NCI-H524 treated with DMSO at 0.1 percent for 48 hours (cell line): Measurements from ENCODE around the gene SOX13.

Experiments used
- DNase-seq: peaks from one replicate; lab custom pipeline; 2025; lab: John Stamatoyannopoulos, UW

SOX13 gene

DNA sequence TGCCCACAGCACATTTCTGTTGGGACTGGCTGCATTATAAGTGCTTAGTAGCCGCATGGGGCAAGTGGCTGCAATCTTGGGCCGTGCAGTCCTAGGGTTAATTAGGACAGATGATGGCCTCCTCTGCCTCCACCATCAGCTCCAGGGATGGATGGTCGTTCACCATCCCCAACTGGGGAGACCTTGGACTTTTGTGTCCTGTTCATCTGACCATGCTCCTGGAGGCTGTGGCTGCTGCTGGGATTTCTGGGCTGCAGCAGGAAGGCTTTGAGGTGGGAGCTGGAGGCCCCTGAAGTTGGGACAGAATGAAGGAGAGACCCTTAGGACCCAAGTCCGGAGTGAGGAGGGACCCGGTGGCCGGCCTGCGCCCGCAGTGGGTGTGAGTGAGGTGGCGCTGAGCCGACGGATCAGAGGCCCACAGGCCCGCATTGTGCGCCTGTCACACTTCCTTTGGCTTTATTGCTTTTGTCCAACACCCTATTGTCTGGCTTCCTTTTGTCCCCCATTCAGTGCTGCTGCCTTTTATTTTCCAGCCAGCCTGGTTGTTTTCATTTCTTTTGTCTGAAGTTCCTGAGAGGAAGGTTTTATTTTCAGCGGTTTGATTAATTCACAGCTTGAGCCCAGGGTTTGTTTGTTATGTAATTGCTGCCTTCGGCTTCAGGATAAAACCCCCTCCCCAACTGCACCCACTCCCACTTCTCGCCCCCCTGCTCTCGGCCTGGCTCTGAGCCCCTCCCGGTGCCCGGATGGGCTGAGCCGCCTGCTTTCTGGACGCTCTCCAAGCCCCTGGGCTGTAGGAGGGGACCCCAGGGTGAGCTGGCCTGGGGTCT is 35.6 kb downstream of the SOX13 start:
- no peak for DNase-seq

DNA sequence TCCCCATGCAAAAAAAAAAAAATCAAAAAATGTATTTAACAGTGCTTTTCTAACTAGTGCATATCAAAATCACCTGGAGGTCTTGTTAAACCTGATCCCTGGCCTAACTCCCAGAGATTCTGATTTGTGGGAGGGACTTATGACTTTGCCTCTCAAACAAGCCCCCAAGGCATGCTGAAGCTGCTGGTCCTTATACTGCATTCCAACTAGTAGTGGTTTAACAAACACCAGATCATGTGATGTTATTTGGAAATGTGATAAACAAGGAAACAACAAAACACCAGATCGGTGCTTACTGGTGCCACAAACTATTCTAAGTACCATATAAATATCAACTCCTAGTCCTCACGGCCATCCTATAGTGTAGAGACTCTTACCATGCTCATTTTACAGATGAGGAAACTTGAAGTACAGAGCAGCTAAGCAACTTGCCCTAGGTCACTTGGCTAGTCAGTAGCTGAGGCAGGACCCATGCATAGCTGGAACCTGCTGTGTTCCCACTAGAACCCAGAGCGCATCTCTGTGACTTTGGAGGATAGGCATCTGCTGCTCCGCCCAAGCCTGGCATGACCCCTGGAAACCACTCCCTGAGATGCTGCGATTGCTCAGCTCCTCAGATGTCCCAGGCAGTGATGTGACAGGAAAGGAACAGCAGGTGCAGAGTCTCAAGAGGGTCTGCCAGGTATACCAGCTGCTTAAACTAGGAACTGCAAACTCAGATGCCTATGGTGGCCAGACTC is 38.1 kb downstream of the SOX13 start:
- no peak for DNase-seq

GRCh38 chr1:204112876-204113730 is 40.2 kb downstream of the SOX13 start:
- DNase-seq = no peak

DNA sequence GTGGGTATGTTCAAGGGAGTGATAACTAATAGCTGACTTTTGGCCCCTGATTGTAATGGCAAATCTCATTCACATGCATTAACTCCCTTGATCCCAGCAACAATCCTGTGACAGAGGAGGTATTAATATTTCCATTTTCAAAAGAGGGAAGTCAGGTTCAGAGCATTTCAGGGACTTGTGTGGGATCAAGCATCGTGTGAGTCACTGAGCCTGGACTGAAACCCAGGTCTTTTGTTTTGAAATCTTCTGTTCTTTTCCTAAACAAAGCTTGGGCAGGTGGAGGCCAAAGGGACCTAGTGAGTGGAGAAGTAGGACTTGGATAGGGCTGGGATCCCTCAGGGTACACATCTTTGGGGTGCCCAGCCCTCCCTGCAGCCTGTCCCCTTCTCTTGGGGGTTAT is 41.0 kb downstream of the SOX13 start:
- DNase-seq = no peak

DNA sequence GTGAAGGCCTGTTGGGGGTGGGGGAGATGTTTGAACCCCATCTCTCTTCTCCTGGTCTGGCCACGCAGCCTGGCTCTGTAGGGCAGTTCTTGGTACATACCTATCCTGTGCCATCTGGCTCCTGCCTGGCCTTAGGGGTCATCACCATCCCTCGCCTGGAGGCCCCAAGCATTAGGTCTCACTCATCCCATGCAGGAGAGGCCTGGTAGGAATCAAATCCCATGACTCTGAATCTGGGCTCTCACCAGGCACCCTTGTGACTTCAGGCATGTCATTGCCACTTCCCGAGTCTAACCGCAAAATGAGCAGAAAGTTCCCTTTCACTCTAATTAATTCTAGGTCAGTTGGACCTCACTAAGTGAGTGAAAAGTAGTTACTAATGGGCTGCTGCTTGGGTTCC is 41.7 kb downstream of the SOX13 start:
- no peak for DNase-seq

GRCh38 chr1:204115116-204115515 is 42.2 kb downstream of the SOX13 start:
- no peak for DNase-seq

DNA sequence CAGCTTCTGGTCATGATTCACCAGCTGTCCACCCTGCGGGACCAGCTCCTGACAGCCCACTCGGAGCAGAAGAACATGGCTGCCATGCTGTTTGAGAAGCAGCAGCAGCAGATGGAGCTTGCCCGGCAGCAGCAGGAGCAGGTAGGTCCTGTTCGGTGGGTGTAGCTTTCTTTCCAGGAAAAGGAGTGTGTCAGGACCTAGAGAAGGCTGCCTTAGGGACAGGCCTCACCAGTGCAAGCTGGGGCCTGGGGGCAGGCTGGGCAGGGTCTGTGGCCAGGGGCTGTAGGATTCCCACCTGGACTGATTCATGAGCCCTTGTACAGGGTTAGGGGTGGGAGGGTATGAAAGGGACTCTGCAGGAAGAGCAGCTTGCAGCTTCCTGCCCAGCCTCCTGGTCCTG is 43.6 kb downstream of the SOX13 start:
- DNase-seq = no peak

- DNase-seq = no peak
These were observed 49.1 kb downstream of the SOX13 start for GRCh38 chr1:204121840-204122555.

GRCh38 chr1:204123376-204123775 is 50.5 kb downstream of the SOX13 start:
- no peak for DNase-seq

GRCh38 chr1:204124639-204125038 is 51.7 kb downstream of the SOX13 start:
- no peak for DNase-seq

DNA sequence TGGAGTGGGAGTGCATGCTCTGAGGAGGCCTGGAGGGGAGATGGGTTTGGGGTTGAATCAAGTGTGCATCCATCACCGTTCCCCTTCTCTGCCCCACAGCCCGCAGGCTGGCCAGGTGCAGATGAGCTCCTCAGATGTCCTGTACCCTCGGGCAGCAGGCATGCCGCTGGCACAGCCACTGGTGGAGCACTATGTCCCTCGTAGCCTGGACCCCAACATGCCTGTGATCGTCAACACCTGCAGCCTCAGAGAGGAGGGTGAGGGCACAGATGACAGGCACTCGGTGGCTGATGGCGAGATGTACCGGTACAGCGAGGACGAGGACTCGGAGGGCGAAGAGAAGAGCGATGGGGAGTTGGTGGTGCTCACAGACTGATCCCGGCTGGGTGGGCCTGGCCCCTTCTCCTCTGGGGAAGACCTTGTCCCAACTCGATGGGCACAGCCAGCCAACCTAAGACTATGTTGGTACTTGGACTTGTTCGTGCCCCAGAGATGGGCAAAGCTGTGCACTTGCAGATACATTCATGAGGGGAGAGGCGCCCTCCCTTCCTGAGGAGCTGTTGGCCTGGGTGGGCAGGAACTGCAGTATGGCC is 52.9 kb downstream of the SOX13 start:
- DNase-seq = no peak

GRCh38 chr1:204126386-204126785 is 53.5 kb downstream of the SOX13 start:
- no peak for DNase-seq

GRCh38 chr1:204126956-204127355 is 54.0 kb downstream of the SOX13 start:
- DNase-seq = no peak

GRCh38 chr1:204127597-204128242 is 54.8 kb downstream of the SOX13 start:
- no peak for DNase-seq

- no peak for DNase-seq
These were observed 55.6 kb downstream of the SOX13 start for GRCh38 chr1:204128464-204128963.

DNA sequence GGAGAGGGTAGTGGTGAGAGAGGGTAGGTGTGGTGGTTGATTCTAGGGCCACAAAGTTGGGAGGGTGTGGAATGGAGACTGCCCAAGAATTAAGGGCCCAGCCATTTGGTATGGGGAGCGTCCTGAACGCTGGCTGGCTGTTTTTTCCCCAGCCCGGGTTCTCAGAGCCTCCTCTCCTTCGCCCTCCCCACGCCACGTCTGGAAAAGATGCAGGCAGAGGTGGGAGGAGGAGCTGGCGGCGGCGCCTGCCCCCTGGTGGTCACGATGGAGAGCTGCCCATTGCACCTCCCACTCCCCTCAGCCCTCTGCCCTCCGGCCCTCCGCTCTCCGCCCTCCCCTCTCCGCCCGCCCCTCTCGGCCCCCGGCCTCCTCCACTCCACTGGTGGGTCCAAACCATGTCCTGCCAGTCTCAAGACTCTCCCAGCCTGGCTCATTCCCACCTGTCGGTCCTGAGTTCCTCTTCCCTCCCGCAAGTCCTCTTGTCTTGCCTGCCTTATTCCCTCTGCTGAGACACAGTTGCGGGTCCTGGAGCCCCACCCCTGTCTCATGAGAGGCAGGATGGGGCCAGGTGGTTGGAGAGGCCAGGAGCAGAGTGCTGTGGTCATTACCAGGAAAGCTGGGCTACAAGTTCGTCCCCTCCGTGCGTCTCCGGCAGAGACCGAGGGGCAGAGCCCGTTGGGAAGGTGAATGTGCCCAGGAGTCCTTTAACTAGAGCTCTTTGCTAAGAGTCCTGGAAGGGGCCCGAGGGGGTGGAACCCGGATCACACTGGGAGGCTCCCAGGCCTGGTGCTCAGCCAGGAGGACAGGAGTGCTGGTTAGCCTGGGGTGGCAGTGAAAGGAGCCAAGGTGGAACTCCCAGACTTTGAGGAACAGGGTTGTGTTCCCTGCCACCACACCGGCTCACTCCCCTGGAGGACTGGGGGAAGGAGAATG is 56.3 kb downstream of the SOX13 start:
- DNase-seq = no peak

- DNase-seq = no peak
These were observed 57.3 kb downstream of the SOX13 start for GRCh38 chr1:204130178-204130577.

DNA sequence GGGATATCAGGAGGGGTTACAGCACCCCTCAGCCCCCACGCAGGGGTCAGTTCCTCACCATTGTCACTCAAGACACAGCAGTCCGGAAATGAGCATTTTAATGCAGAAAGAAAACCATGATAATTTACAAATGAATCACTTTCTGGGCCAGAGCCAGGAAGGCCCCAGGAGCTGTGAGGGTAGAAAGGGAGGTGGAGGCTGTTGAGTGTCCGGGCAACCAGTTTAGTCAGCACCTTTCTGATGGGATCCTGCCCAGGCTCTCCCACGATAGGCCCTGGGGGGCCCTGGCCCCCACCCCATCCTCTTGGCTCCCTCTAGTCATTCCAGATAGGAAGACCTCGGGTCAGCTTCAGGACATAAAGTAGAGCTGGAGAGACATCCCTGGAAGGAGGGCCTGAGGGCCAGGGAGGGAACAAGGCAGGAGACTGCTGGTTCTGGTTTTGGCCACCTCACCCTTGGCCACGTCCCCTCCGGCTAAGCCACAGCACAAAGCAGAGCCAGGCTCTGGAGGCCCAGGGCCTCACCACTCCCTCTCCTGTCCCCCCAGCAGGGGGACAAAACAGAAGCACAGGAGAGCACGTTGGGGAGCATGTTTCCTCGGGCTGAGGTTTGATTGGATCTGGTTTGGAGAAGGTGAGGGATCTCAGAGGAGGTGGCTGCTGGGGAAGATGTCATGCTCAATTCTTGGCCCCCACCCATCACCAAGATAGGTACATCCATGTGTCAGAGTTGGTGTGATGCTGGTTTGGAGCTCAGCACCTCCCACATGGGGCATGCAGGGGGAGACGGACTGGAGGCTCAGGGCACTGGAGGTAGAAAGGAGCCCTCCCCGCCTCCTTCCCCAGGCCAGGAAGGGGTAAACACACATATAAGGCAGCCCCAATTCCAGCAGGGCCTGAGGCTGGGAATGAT is 58.3 kb downstream of the SOX13 start:
- DNase-seq = no peak

- DNase-seq = no peak
These were observed 59.1 kb downstream of the SOX13 start for GRCh38 chr1:204131978-204132377.
